Neural cell (in vitro differentiated cells): ENCODE results near the gene CTSF.

ENCODE experiments used
- EP300 ChIP-seq: fragments of 450-650 bp; conservative IDR thresholded peaks from 2 replicates; pipeline ENCODE4 v1.6.1; 2014; ENCODE audit warnings: antibody characterized with exemption, mild to moderate bottlenecking, moderate library complexity; ENCODE audit not compliant: poor library complexity, severe bottlenecking
- EZH2 ChIP-seq: fragments of 200-600, 300-800 bp; shearing (Covaris generic), sonication (generic); IDR thresholded peaks from 2 replicates; pipeline ENCODE4 v1.6.1; 2014; ENCODE audit warnings: antibody characterized with exemption, low read length, borderline replicate concordance, mild to moderate bottlenecking; ENCODE audit not compliant: insufficient read depth, poor library complexity, severe bottlenecking
- MXI1 ChIP-seq: fragments of 450-650 bp; conservative IDR thresholded peaks from 2 replicates; pipeline ENCODE4 v1.6.1; 2014; ENCODE audit warnings: antibody characterized with exemption, mild to moderate bottlenecking; ENCODE audit not compliant: poor library complexity, severe bottlenecking
- POLR2AphosphoS5 ChIP-seq: IDR thresholded peaks from 2 replicates; pipeline ENCODE4 v1.6.1; 2012
- RAD21 ChIP-seq: fragments of 450-650 bp; conservative IDR thresholded peaks from 2 replicates; pipeline ENCODE4 v1.6.1; 2014; ENCODE audit warnings: antibody characterized with exemption, mild to moderate bottlenecking, moderate library complexity
- TAF1 ChIP-seq: IDR thresholded peaks from 2 replicates; pipeline ENCODE4 v1.6.1; 2012; ENCODE audit warnings: low read depth
- TF ChIP-seq, protein P1 (sequence below): fragments of 450-650 bp; IDR thresholded peaks from 2 replicates; pipeline ENCODE4 v1.5.1; 2014; ENCODE audit warnings: antibody characterized with exemption, mild to moderate bottlenecking, moderate library complexity; ENCODE audit not compliant: poor library complexity, severe bottlenecking
- TF ChIP-seq, protein P2 (sequence below): IDR thresholded peaks from 2 replicates; pipeline ENCODE4 v1.6.1; 2012; ENCODE audit warnings: borderline replicate concordance

- TF ChIP-seq, protein P1, sequence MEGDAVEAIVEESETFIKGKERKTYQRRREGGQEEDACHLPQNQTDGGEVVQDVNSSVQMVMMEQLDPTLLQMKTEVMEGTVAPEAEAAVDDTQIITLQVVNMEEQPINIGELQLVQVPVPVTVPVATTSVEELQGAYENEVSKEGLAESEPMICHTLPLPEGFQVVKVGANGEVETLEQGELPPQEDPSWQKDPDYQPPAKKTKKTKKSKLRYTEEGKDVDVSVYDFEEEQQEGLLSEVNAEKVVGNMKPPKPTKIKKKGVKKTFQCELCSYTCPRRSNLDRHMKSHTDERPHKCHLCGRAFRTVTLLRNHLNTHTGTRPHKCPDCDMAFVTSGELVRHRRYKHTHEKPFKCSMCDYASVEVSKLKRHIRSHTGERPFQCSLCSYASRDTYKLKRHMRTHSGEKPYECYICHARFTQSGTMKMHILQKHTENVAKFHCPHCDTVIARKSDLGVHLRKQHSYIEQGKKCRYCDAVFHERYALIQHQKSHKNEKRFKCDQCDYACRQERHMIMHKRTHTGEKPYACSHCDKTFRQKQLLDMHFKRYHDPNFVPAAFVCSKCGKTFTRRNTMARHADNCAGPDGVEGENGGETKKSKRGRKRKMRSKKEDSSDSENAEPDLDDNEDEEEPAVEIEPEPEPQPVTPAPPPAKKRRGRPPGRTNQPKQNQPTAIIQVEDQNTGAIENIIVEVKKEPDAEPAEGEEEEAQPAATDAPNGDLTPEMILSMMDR = no peak
- TF ChIP-seq RAD21 (no peak), MXI1 (no peak), EZH2 (no peak), TAF1 (no peak), POLR2AphosphoS5 (no peak), EP300 (no peak)
- TF ChIP-seq, protein P2, sequence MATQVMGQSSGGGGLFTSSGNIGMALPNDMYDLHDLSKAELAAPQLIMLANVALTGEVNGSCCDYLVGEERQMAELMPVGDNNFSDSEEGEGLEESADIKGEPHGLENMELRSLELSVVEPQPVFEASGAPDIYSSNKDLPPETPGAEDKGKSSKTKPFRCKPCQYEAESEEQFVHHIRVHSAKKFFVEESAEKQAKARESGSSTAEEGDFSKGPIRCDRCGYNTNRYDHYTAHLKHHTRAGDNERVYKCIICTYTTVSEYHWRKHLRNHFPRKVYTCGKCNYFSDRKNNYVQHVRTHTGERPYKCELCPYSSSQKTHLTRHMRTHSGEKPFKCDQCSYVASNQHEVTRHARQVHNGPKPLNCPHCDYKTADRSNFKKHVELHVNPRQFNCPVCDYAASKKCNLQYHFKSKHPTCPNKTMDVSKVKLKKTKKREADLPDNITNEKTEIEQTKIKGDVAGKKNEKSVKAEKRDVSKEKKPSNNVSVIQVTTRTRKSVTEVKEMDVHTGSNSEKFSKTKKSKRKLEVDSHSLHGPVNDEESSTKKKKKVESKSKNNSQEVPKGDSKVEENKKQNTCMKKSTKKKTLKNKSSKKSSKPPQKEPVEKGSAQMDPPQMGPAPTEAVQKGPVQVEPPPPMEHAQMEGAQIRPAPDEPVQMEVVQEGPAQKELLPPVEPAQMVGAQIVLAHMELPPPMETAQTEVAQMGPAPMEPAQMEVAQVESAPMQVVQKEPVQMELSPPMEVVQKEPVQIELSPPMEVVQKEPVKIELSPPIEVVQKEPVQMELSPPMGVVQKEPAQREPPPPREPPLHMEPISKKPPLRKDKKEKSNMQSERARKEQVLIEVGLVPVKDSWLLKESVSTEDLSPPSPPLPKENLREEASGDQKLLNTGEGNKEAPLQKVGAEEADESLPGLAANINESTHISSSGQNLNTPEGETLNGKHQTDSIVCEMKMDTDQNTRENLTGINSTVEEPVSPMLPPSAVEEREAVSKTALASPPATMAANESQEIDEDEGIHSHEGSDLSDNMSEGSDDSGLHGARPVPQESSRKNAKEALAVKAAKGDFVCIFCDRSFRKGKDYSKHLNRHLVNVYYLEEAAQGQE = no peak
Observed at GRCh38 chr11:66549696-66550095, 18.7 kb downstream of the CTSF start.
